HCT116 (cell line): ENCODE results near the gene NHLRC4. TPM values are rescaled to one million over a fixed set of nuclear protein-coding genes. Genes with fewer than 3 reads are reported as not detected.

ENCODE experiments used
- ATAC-seq: fragments of 200-7000 bp; cut with Tn5 transposase; 2 replicates; pipeline ENCODE4 v1.9.1; 2020; ENCODE audit warnings: mild to moderate bottlenecking, moderate library complexity
- BruUV-seq: library from RNA; stranded (reverse); fragments of 400-500 nt; replicated peaks from 2 replicates; lab custom pipeline; 2021; lab: Mats Ljungman, UMichigan
- CTCF ChIA-PET: fragments of 300-600 bp; sonication (Branson Sonifier 250); formaldehyde crosslinking; loops from one replicate; lab custom pipeline; 2021; ENCODE audit warnings: antibody characterized with exemption; lab: Charles Lee
- POLR2A ChIA-PET: fragments of 300-600, 350-600 bp; sonication (Branson Sonifier 250); formaldehyde crosslinking; loops from one replicate; lab custom pipeline; 2021; ENCODE audit warnings: antibody characterized with exemption; lab: Charles Lee
- RAD21 ChIA-PET, 2 experiments: fragments of 300-600 bp; sonication (Branson Sonifier 250); formaldehyde crosslinking; loops; one replicate each; lab custom pipeline; 2023; ENCODE audit warnings: low total read pairs in 2 of 2; ENCODE audit not compliant: uncharacterized antibody in 2 of 2, unreplicated experiment in 2 of 2, low non-redundant PET in 1 of 2; lab: Charles Lee
- DNase-seq: peaks from one replicate; pipeline ENCODE4 v3.0.0-alpha.2; 2010; ENCODE audit warnings: low read depth, low spot score
- H2AFZ ChIP-seq: fragments of 200-600 bp; shearing (Covaris generic), sonication (generic); 2 replicates; pipeline ENCODE4 v1.6.1; 2017; ENCODE audit warnings: low read depth, mixed run types, mixed read lengths, antibody characterized with exemption, low read length; ENCODE audit not compliant: poor library complexity, severe bottlenecking
- H3K27ac ChIP-seq: 2 replicates; pipeline ENCODE4 v1.5.1; 2012; ENCODE audit warnings: low read depth, low read length
- H3K27me3 ChIP-seq: fragments of 200-600 bp; sonication (generic); 2 replicates; pipeline ENCODE4 v1.6.1; 2016; ENCODE audit warnings: mixed run types, low read length, mixed read lengths; ENCODE audit not compliant: insufficient read depth
- H3K36me3 ChIP-seq, 2 experiments: fragments of 200-500 bp in 1 of 2; fragments of 200-600 bp in 1 of 2; sonication (Bioruptor generic) in 1 of 2; sonication (generic) in 1 of 2; 2 replicates each; pipeline versions ENCODE4 v1.5.1 to v1.6.1; 2014 to 2016; ENCODE audit warnings: low read length in 2 of 2, inconsistent platforms in 1 of 2, mixed read lengths in 1 of 2, mixed run types in 1 of 2; ENCODE audit not compliant: insufficient read depth in 2 of 2, control insufficient read depth in 1 of 2
- H3K4me1 ChIP-seq, 2 experiments: fragments of 200-600 bp in 1 of 2; sonication (generic) in 1 of 2; 2 replicates each; pipeline versions ENCODE4 v1.5.1 to v1.6.1; 2012 to 2017; ENCODE audit warnings: low read length in 2 of 2, inconsistent platforms in 1 of 2, mild to moderate bottlenecking in 1 of 2, mixed read lengths in 1 of 2, mixed run types in 1 of 2, moderate library complexity in 1 of 2; ENCODE audit not compliant: insufficient read depth in 2 of 2, control insufficient read depth in 1 of 2
- H3K4me2 ChIP-seq: fragments of 200-600 bp; sonication (generic); 2 replicates; pipeline ENCODE4 v1.6.1; 2017; ENCODE audit warnings: mixed run types, low read length, mixed read lengths
- H3K4me3 ChIP-seq, 2 experiments: fragments of 200-600 bp in 1 of 2; sonication (generic) in 1 of 2; replicated peaks in 1 of 2; 2 replicates each; pipeline ENCODE4 v1.5.1; 2011 to 2016; ENCODE audit warnings: low read length in 2 of 2, control low read depth in 1 of 2, low read depth in 1 of 2, mild to moderate bottlenecking in 1 of 2, mixed read lengths in 1 of 2, mixed run types in 1 of 2
- H3K79me2 ChIP-seq: fragments of 200-600 bp; sonication (generic); 2 replicates; pipeline ENCODE4 v1.6.1; 2017; ENCODE audit warnings: mild to moderate bottlenecking, mixed run types, low read length, moderate library complexity, mixed read lengths; ENCODE audit not compliant: insufficient read depth
- H3K9ac ChIP-seq: fragments of 200-600 bp; sonication (generic); 2 replicates; pipeline ENCODE4 v1.6.1; 2016; ENCODE audit warnings: low read length, mixed read lengths
- H3K9me2 ChIP-seq: fragments of 200-600 bp; sonication (generic), shearing (Covaris generic); 2 replicates; pipeline ENCODE4 v1.6.1; 2017; ENCODE audit warnings: mixed run types, mild to moderate bottlenecking, moderate library complexity; ENCODE audit not compliant: insufficient read depth
- H3K9me3 ChIP-seq, 2 experiments: fragments of 200-500 bp in 1 of 2; fragments of 200-600 bp in 1 of 2; sonication (Bioruptor generic) in 1 of 2; sonication (generic) in 1 of 2; 2 replicates each; pipeline ENCODE4 v1.6.1; 2014 to 2017; ENCODE audit warnings: low read length in 2 of 2, mixed read lengths in 2 of 2, inconsistent platforms in 1 of 2, low read depth in 1 of 2, mild to moderate bottlenecking in 1 of 2, mixed run types in 1 of 2, moderate library complexity in 1 of 2; ENCODE audit not compliant: control insufficient read depth in 1 of 2, insufficient read depth in 1 of 2
- H4K20me1 ChIP-seq: fragments of 200-600 bp; sonication (generic), shearing (Covaris generic); 2 replicates; pipeline ENCODE4 v1.6.1; 2017; ENCODE audit warnings: mixed run types, mild to moderate bottlenecking, moderate library complexity; ENCODE audit not compliant: insufficient read depth
- EGR1 ChIP-seq: IDR thresholded peaks from 2 replicates; pipeline ENCODE4 v1.6.1; 2012; ENCODE audit warnings: low read depth
- ELF1 ChIP-seq: IDR thresholded peaks from 2 replicates; pipeline ENCODE4 v1.6.1; 2012; ENCODE audit warnings: low read depth, borderline replicate concordance
- FOSL1 ChIP-seq: IDR thresholded peaks from 2 replicates; pipeline ENCODE4 v1.6.1; 2012; ENCODE audit warnings: low read depth
- POLR2A ChIP-seq: IDR thresholded peaks from 2 replicates; pipeline ENCODE4 v1.7.0; 2011; ENCODE audit warnings: borderline replicate concordance; ENCODE audit not compliant: insufficient read depth, insufficient read length; ENCODE audit errors: extremely low read depth
- POLR2AphosphoS5 ChIP-seq: IDR thresholded peaks from 2 replicates; pipeline ENCODE4 v1.6.1; 2011; ENCODE audit warnings: mild to moderate bottlenecking, low read depth, low read length, moderate library complexity
- TCF7L2 ChIP-seq: IDR thresholded peaks from 2 replicates; pipeline ENCODE4 v1.7.0; 2011; ENCODE audit warnings: borderline replicate concordance, inconsistent platforms; ENCODE audit not compliant: insufficient read depth, insufficient read length; ENCODE audit errors: extremely low read depth
- YY1 ChIP-seq: IDR thresholded peaks from 2 replicates; pipeline ENCODE4 v1.6.1; 2011; ENCODE audit warnings: low read length, low read depth, moderate library complexity, mild to moderate bottlenecking; ENCODE audit not compliant: insufficient replicate concordance; ENCODE audit errors: extremely low read depth
- ZFX ChIP-seq: fragments of 450-650 bp; IDR thresholded peaks from 2 replicates; pipeline ENCODE4 v1.6.1; 2017
- intact Hi-C: fragments of 100-400 bp; cut with micrococcal nuclease; formaldehyde crosslinking; loops from 2 replicates; pipeline ENCODE4 v1.10.0; 2022
- total RNA-seq: library from RNA; stranded (reverse); gene quantifications from one replicate; pipeline ENCODE4 v1.2.1, GENCODE V29; 2021; ENCODE audit not compliant: unreplicated experiment
- TF ChIP-seq, protein P1 (sequence below): IDR thresholded peaks from 2 replicates; pipeline ENCODE4 v1.6.1; 2011; ENCODE audit warnings: mild to moderate bottlenecking, low read length, moderate library complexity; ENCODE audit not compliant: insufficient replicate concordance; ENCODE audit errors: extremely low read depth

Gene NHLRC4
- total RNA-seq, 1 experiment from 2014 or later, result 0.22 TPM

DNA sequence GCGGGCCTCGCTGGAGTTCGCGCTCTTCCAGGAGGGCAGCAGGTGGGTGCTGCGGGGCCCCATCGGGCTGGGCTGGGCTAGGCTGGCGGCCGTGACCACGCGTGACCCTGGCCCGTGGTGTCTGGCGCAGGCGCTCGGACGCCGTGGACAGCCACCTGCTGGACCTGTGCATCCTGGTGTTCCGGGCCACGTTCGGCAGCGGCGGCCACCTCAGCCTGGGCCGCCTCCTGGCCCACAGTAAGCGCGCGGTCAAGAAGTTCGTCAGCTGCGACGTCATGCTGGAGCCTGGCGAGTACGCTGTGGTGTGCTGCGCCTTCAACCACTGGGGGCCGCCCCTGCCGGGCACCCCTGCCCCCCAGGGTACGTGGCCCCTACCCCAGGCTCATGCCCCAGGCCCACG lies 14.6 kb upstream of the NHLRC4 start:
- Histone ChIP-seq H3K36me3 (no peaks in the 10 kb centered on the region), H3K9me2 (no peaks in the 10 kb centered on the region), H3K9ac (no peak overlapping the region), H3K9me3 (no peaks in the 10 kb centered on the region), H3K27ac (no peak overlapping the region), H3K27me3 (no peaks in the 10 kb centered on the region), H2AFZ (no peak overlapping the region), H3K4me2 (no peak overlapping the region), H3K4me1 (no peaks in the 10 kb centered on the region), H4K20me1 (no peaks in the 10 kb centered on the region), H3K79me2 (no peaks in the 10 kb centered on the region), H3K4me3 (no peak overlapping the region)
- no TSS peak for BruUV-seq
- POLR2A ChIA-PET, result no interaction called here
- intact Hi-C loops, result no loop called here
- ATAC-seq (no peak), DNase-seq (no peak)
- RAD21 ChIA-PET, result no interaction called here
- CTCF ChIA-PET, result no interaction called here
- no peak for TF ChIP-seq ZFX
- TF ChIP-seq TCF7L2, result no peak
- TF ChIP-seq EGR1, result no peak
- no peak for TF ChIP-seq YY1
- TF ChIP-seq POLR2A, result no peak
- TF ChIP-seq POLR2AphosphoS5, result no peak
- TF ChIP-seq, protein P1, sequence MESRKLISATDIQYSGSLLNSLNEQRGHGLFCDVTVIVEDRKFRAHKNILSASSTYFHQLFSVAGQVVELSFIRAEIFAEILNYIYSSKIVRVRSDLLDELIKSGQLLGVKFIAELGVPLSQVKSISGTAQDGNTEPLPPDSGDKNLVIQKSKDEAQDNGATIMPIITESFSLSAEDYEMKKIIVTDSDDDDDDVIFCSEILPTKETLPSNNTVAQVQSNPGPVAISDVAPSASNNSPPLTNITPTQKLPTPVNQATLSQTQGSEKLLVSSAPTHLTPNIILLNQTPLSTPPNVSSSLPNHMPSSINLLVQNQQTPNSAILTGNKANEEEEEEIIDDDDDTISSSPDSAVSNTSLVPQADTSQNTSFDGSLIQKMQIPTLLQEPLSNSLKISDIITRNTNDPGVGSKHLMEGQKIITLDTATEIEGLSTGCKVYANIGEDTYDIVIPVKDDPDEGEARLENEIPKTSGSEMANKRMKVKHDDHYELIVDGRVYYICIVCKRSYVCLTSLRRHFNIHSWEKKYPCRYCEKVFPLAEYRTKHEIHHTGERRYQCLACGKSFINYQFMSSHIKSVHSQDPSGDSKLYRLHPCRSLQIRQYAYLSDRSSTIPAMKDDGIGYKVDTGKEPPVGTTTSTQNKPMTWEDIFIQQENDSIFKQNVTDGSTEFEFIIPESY, result no peak
- TF ChIP-seq FOSL1, result no peak
- no peak for TF ChIP-seq ELF1
